H9 (cell line): ENCODE data around the gene ZNF229. TPM values are rescaled to one million over a fixed set of nuclear protein-coding genes. Genes with fewer than 3 reads are reported as not detected.

Source experiments
- total RNA-seq: library from RNA; stranded (reverse); gene quantifications from 2 replicates; pipeline ENCODE4 v1.2.1, GENCODE V29; 2021

The ZNF229 gene
- total RNA-seq, 1 experiment from 2014 or later: 7.4 TPM

Other genes starting within 250 kb of the ZNF229 start
- gene ZNF227, start 235.9 kb downstream of the ZNF229 start, total RNA-seq: 19.8 and 22.6 TPM in 2 replicates
- 1.9 and 2.5 TPM in 2 replicates for gene ZNF233, start 188.6 kb downstream of the ZNF229 start, total RNA-seq
- gene ZNF235, start 143.4 kb downstream of the ZNF229 start, total RNA-seq: 5.4 and 6.6 TPM in 2 replicates
- 3.3 and 4.2 TPM in 2 replicates for gene ZNF112, start 91.8 kb downstream of the ZNF229 start, total RNA-seq
- gene ZNF285, start 46.9 kb downstream of the ZNF229 start, total RNA-seq: 3.9 TPM in 2 replicates
- 13.2 and 13.6 TPM in 2 replicates for gene ZNF180, start 52.0 kb upstream of the ZNF229 start, total RNA-seq
- not detected in 2 replicates for gene CEACAM20, start 81.2 kb upstream of the ZNF229 start, total RNA-seq
- not detected in 2 replicates for gene IGSF23, start 165.1 kb upstream of the ZNF229 start, total RNA-seq
- gene PVR, start 195.4 kb upstream of the ZNF229 start, total RNA-seq: 29.2 and 30.5 TPM in 2 replicates
- 3.5 and 4.6 TPM in 2 replicates for gene CEACAM19, start 223.0 kb upstream of the ZNF229 start, total RNA-seq